ENCODE results near the gene CNTROB. TPM values are rescaled to one million over a fixed set of nuclear protein-coding genes. Genes with fewer than 3 reads are reported as not detected.
"Not testable (repeated sequence)": the region's sequence is repeated elsewhere in the genome, so short reads cannot be mapped to it uniquely, and the experiment has no call there.

The CNTROB gene
- total and polyA plus RNA-seq, 5 donors from 2014 or later: 5.0 to 40.9 (median 7.5) TPM

GRCh38 chr17:7953266-7953665, 21.3 kb downstream of the CNTROB start:
- Mint-ChIP-seq H3K36me3 (peaks cover 17% of the 10 kb centered on the region), H3K4me1 (peaks cover 4 to 30% (median 15%) of the 10 kb centered on the region in 4 donors)
- H3K36me3 ChIP-seq (ENCODE audit: control insufficient read depth, insufficient read depth, low read length); H3K27me3 Mint-ChIP-seq; H3K4me1 ChIP-seq (ENCODE audit: control insufficient read depth, insufficient read depth, low read length, poor library complexity, severe bottlenecking); H3K27ac ChIP-seq (ENCODE audit: insufficient read depth, low read length, poor library complexity, severe bottlenecking); H3K27me3 ChIP-seq (ENCODE audit: control insufficient read depth, insufficient read depth, low read length); H3K9me3 ChIP-seq (ENCODE audit: control insufficient read depth in 2 of 2, low read length in 2 of 2); H3K9me3 Mint-ChIP-seq; H3K4me3 Mint-ChIP-seq; DNase-seq; ATAC-seq (ENCODE audit: low read depth in 2 of 2); H3K4me3 ChIP-seq (ENCODE audit: low read depth, low read length); H3K27ac Mint-ChIP-seq: not testable (repeated sequence)

GRCh38 chr17:7955414-7956227, 23.6 kb downstream of the CNTROB start:
- Histone ChIP-seq H3K4me3 (ENCODE audit: low read depth, low read length) (no peak overlapping the region), H3K27me3 (ENCODE audit: control insufficient read depth, insufficient read depth, low read length) (no peaks in the 10 kb centered on the region), H3K9me3 (ENCODE audit: control insufficient read depth in 2 of 2, low read length in 2 of 2) (no peaks in the 10 kb centered on the region), H3K4me1 (ENCODE audit: control insufficient read depth, insufficient read depth, low read length, poor library complexity, severe bottlenecking) (peaks cover 6% of the 10 kb centered on the region), H3K27ac (ENCODE audit: insufficient read depth, low read length, poor library complexity, severe bottlenecking) (no peak overlapping the region), H3K36me3 (ENCODE audit: control insufficient read depth, insufficient read depth, low read length) (no peaks in the 10 kb centered on the region)
- peaks cover 4% of the 10 kb centered on the region for H3K36me3 Mint-ChIP-seq
- H3K4me3 Mint-ChIP-seq: no peak overlapping the region
- ATAC-seq (ENCODE audit: low read depth in 2 of 2) (no peak), DNase-seq (no peak)
- H3K27me3 Mint-ChIP-seq: peaks cover 9% of the 10 kb centered on the region
- peaks cover under 1 to 17% (median 11%) of the 10 kb centered on the region in 4 donors for H3K4me1 Mint-ChIP-seq
- no peak overlapping the region for H3K27ac Mint-ChIP-seq
- no peaks in the 10 kb centered on the region for H3K9me3 Mint-ChIP-seq

GRCh38 chr17:7956228-7956965, 24.4 kb downstream of the CNTROB start:
- Mint-ChIP-seq H3K4me3 (no peak overlapping the region), H3K4me1 (peaks cover 0 to 10% (median 6%) of the 10 kb centered on the region in 4 donors), H3K9me3 (no peaks in the 10 kb centered on the region), H3K36me3 (peaks cover 2% of the 10 kb centered on the region), H3K27me3 (peaks cover 9% of the 10 kb centered on the region), H3K27ac (no peak overlapping the region)
- DNase-seq (no peak), ATAC-seq (ENCODE audit: low read depth in 2 of 2) (no peak)
- Histone ChIP-seq H3K36me3 (ENCODE audit: control insufficient read depth, insufficient read depth, low read length) (no peaks in the 10 kb centered on the region), H3K4me1 (ENCODE audit: control insufficient read depth, insufficient read depth, low read length, poor library complexity, severe bottlenecking) (peaks cover 6% of the 10 kb centered on the region), H3K4me3 (ENCODE audit: low read depth, low read length) (no peak overlapping the region), H3K9me3 (ENCODE audit: control insufficient read depth in 2 of 2, low read length in 2 of 2) (no peaks in the 10 kb centered on the region), H3K27ac (ENCODE audit: insufficient read depth, low read length, poor library complexity, severe bottlenecking) (no peak overlapping the region), H3K27me3 (ENCODE audit: control insufficient read depth, insufficient read depth, low read length) (no peaks in the 10 kb centered on the region)

GRCh38 chr17:7959503-7960253, 27.7 kb downstream of the CNTROB start:
- no peak overlapping the region for H3K27ac Mint-ChIP-seq
- H3K4me1 Mint-ChIP-seq: peaks cover 0 to 3% (median 0%) of the 10 kb centered on the region in 4 donors

GRCh38 chr17:7961421-7961820, 29.4 kb downstream of the CNTROB start:
- ATAC-seq (ENCODE audit: low read depth in 2 of 2) (no peak), DNase-seq (no peak)
- Histone ChIP-seq H3K27ac (ENCODE audit: insufficient read depth, low read length, poor library complexity, severe bottlenecking) (no peak overlapping the region), H3K27me3 (ENCODE audit: control insufficient read depth, insufficient read depth, low read length) (peaks cover 3% of the 10 kb centered on the region), H3K4me3 (ENCODE audit: low read depth, low read length) (no peak overlapping the region), H3K36me3 (ENCODE audit: control insufficient read depth, insufficient read depth, low read length) (no peaks in the 10 kb centered on the region), H3K4me1 (ENCODE audit: control insufficient read depth, insufficient read depth, low read length, poor library complexity, severe bottlenecking) (no peaks in the 10 kb centered on the region), H3K9me3 (ENCODE audit: control insufficient read depth in 2 of 2, low read length in 2 of 2) (no peaks in the 10 kb centered on the region)
- Mint-ChIP-seq H3K27me3 (peaks cover 15% of the 10 kb centered on the region), H3K27ac (no peak overlapping the region), H3K9me3 (no peaks in the 10 kb centered on the region), H3K36me3 (no peaks in the 10 kb centered on the region), H3K4me1 (no peaks in the 10 kb centered on the region), H3K4me3 (no peak overlapping the region)

More at GRCh38 chr17:7959503-7960253, 27.7 kb downstream of the CNTROB start:
- no peak for ATAC-seq (ENCODE audit: low read depth in 2 of 2)
- H3K36me3 ChIP-seq (ENCODE audit: control insufficient read depth, insufficient read depth, low read length): no peaks in the 10 kb centered on the region
- Mint-ChIP-seq H3K36me3 (no peaks in the 10 kb centered on the region), H3K4me3 (no peak overlapping the region), H3K27me3 (peaks cover 15% of the 10 kb centered on the region), H3K9me3 (no peaks in the 10 kb centered on the region)
- H3K27ac ChIP-seq (ENCODE audit: insufficient read depth, low read length, poor library complexity, severe bottlenecking): no peak overlapping the region
- DNase-seq: no peak
- no peaks in the 10 kb centered on the region for H3K9me3 ChIP-seq (ENCODE audit: control insufficient read depth in 2 of 2, low read length in 2 of 2)
- peaks cover 3% of the 10 kb centered on the region for H3K27me3 ChIP-seq (ENCODE audit: control insufficient read depth, insufficient read depth, low read length)
- no peak overlapping the region for H3K4me3 ChIP-seq (ENCODE audit: low read depth, low read length)
- no peaks in the 10 kb centered on the region for H3K4me1 ChIP-seq (ENCODE audit: control insufficient read depth, insufficient read depth, low read length, poor library complexity, severe bottlenecking)

- H3K27me3 ChIP-seq (ENCODE audit: control insufficient read depth, insufficient read depth, low read length): no peaks in the 10 kb centered on the region
- H3K36me3 ChIP-seq (ENCODE audit: control insufficient read depth, insufficient read depth, low read length): no peaks in the 10 kb centered on the region
- no peaks in the 10 kb centered on the region for H3K9me3 ChIP-seq (ENCODE audit: control insufficient read depth in 2 of 2, low read length in 2 of 2)
- no peak overlapping the region for H3K4me3 Mint-ChIP-seq
- H3K27me3 Mint-ChIP-seq: peaks cover 12% of the 10 kb centered on the region
- DNase-seq (no peak), ATAC-seq (ENCODE audit: low read depth in 2 of 2) (no peak)
- H3K36me3 Mint-ChIP-seq: no peaks in the 10 kb centered on the region
- H3K4me1 ChIP-seq (ENCODE audit: control insufficient read depth, insufficient read depth, low read length, poor library complexity, severe bottlenecking): no peaks in the 10 kb centered on the region
- no peak overlapping the region for H3K27ac ChIP-seq (ENCODE audit: insufficient read depth, low read length, poor library complexity, severe bottlenecking)
- H3K4me1 Mint-ChIP-seq: peaks cover 0 to 1% (median 0%) of the 10 kb centered on the region in 4 donors
- H3K4me3 ChIP-seq (ENCODE audit: low read depth, low read length): no peak overlapping the region
- H3K9me3 Mint-ChIP-seq: peaks cover 0 to 1% (median 0%) of the 10 kb centered on the region in 7 donors
- no peak overlapping the region for H3K27ac Mint-ChIP-seq
Measured at GRCh38 chr17:7967751-7968150, 35.7 kb downstream of the CNTROB start.

- Mint-ChIP-seq H3K4me3 (no peak overlapping the region), H3K27me3 (peaks cover 9% of the 10 kb centered on the region)
Measured at GRCh38 chr17:7969433-7969832, 37.4 kb downstream of the CNTROB start.

More at GRCh38 chr17:7969433-7969832, 37.4 kb downstream of the CNTROB start:
- Histone ChIP-seq H3K4me3 (ENCODE audit: low read depth, low read length) (no peak overlapping the region), H3K27ac (ENCODE audit: insufficient read depth, low read length, poor library complexity, severe bottlenecking) (no peak overlapping the region), H3K27me3 (ENCODE audit: control insufficient read depth, insufficient read depth, low read length) (no peaks in the 10 kb centered on the region), H3K4me1 (ENCODE audit: control insufficient read depth, insufficient read depth, low read length, poor library complexity, severe bottlenecking) (no peaks in the 10 kb centered on the region), H3K36me3 (ENCODE audit: control insufficient read depth, insufficient read depth, low read length) (no peaks in the 10 kb centered on the region), H3K9me3 (ENCODE audit: control insufficient read depth in 2 of 2, low read length in 2 of 2) (peaks cover 3 to 6% of the 10 kb centered on the region in 2 experiments)
- Mint-ChIP-seq H3K36me3 (no peaks in the 10 kb centered on the region), H3K27ac (no peak overlapping the region), H3K4me1 (peaks cover 0 to 1% (median 0%) of the 10 kb centered on the region in 4 donors), H3K9me3 (peaks cover 0 to 4% (median 3%) of the 10 kb centered on the region in 7 donors)
- ATAC-seq (ENCODE audit: low read depth in 2 of 2) (no peak), DNase-seq (no peak)
